HG03108 (cell line): ENCODE measurements around the gene ADGRL2.

Source experiments
- ATAC-seq: cut with Tn5 transposase; IDR thresholded peaks from one replicate; pipeline ENCODE4 v1.9.1; 2021; ENCODE audit warnings: moderate library complexity; ENCODE audit not compliant: unreplicated experiment

ADGRL2 gene

DNA sequence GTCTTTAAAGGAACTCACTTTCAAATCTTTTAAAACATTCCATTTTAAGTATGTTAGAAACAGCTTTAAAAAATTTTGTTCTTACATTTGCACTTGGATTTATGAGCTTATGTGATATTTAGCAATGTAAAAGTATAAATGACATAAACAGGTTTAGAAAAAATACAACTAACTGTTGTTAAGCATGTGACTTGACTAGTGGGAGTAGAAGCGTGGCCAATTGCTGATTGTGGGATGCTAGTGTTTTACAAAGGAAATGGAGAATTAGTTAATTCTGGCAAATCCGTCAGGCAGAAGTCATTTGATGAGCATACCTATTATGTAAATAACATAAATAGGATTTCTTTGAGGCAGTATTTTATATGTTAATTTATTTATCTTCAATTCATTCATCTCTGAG, 175.8 kb downstream of the ADGRL2 start:
- ATAC-seq: no peak

DNA sequence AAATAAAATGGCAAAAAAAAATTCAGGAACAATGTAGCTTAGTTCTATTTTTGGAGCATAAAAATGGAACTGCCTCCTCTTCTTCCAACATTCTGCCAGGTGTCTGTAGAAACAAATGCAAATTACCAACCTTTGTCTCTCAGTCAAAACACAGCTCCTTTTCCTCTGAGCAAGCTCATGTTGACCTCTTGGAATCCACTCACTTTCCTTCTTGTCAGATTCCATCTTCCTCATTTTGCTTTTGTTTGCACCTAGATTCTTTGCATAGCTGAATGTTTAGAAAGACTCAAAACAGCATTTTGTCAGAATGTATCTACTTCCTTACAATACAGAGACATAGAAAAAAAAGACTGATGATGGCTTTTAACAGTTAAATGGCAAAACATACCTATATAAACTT, 178.2 kb downstream of the ADGRL2 start:
- ATAC-seq: no peak

DNA sequence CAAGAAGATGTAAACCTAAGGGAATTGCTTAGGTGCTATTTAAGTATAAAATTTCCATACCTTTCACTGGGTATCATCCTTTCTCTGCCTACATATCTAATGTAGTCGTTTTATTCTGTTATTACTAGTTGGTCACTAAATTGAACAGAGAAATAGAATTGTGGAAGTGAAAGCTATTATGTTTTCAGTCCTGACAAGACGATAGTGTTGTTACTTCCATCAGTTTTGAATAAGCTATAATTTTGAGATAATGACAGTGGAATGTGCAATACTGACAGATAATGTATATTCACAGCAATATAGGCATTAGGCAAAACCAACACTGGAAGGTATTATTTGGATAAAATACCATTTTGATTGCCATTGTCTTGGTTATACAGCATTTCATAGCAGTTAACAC, 181.8 kb downstream of the ADGRL2 start:
- ATAC-seq: no peak

DNA sequence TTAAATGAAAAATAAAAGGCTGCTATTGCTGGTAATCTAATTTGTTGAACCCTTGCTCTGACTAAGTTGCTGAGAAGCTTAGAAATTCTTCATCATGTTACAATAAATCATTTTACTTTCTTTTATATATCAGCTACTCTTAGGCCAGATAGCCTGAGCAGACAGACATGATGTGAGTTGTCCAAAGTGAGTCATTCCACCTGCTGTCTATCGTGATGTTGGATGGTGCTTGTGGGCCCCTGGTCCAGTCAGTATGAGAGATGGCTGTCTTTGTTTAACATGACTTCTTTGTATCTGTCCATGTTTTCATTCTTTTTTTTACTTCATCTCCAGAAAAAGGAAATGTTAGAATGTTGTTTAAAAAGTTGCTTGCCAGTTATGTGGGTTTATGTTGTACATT, 188.8 kb downstream of the ADGRL2 start:
- ATAC-seq: no peak

DNA sequence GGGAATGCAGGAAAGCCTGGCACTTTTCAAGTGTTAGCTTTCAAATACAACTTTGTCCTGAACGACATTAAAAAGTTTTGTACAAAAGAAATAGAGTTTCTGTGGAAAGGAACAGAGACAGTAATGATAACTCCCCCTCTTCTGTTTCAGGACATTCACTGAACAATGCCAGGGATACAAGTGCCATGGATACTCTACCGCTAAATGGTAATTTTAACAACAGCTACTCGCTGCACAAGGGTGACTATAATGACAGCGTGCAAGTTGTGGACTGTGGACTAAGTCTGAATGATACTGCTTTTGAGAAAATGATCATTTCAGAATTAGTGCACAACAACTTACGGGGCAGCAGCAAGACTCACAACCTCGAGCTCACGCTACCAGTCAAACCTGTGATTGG, 189.5 kb downstream of the ADGRL2 start:
- ATAC-seq: no peak

DNA sequence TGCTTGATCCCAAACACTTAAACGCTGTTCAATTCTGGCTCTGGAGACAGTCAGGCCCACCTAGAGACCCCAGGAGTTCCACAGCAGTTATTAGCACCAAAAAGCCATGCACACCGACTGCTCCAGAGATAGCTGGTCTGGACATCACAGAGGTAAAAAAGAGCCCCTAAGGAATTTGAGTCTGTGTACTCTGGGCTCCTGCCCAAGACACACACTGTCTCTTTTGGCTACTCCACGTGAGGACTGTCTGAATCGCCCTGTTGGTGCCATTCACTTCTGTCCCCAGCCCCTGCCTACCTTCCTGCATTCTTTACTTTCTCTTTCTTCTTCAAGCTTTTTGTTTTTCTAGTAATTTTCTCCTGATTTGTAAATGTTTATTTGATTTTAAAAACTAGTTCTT, 197.4 kb downstream of the ADGRL2 start:
- no peak for ATAC-seq

DNA sequence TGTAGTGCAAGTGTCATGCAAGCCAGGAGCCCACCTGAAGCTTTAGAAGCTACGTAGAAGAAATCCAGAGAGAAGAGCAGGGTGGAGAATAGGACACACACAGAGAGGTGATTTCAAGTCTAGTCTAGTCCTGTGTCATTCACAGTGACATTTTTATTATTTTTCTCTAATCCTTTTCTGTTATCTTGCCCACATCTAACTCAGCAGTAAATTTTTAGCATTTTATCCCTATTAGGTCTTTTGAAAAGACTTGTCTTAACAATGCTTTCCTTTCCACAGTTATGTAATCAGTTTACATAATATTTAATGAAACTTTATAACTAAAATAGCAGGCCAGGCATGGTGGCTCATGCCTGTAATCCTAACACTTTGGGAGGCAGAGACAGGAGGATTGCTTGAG, 198.6 kb downstream of the ADGRL2 start:
- ATAC-seq: no peak

DNA sequence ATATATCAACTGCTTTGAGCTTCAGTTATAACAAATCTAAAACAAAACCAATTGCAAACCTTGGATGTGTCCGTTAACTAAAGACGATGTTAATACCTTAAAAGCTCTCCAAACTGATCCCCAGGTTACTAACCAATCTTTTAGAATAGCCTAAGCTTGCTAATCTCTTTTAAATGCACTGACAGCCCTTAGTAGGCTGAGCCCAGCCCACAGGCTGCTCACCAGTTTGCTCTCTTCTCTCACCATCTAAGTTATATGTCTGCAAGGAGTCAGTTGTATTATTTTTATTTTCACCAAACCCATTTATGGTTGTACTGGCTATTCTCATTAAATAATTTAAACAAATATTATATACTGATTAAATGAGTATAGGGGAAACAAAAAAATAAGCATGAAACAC, 199.5 kb downstream of the ADGRL2 start:
- ATAC-seq: no peak

DNA sequence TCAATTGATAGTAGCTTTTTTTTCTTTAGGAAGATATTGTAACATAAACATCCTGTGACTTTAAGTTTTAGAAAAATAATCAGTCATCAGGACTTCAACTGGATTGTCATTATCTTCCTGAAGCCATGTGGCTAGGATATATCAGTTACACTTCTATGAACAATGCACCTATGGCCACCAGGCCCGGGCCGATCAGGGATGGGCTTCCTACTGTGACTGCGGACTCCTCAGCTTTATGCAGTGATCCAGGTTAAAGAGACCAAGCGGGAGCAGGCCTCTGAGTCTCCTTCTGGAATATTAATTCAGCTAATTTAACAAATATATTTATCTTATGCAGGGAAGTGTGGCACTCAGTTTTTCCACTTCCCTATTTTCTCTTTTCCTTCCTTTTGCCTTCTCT, 200.6 kb downstream of the ADGRL2 start:
- no peak for ATAC-seq

DNA sequence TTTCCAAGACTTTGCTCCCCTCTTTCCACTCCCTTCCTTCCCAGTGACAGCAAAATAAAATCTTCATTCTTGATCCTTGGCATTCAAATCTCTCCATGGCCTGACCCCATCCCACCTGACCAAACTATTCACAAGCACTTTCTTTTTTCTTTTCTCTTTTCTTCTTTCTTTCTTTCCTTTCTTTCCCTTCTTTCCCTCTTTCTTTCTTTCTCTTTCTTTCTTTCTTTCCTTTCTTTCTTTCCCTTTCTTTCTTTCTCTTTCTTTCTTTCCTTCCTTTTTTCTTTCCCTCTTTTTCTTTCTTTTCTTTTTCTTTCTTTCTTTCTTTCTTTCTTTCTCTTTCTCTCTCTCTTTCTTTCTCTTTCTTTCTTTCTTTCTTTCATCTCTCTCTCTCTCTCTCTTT, 207.1 kb downstream of the ADGRL2 start:
- ATAC-seq: no peak

DNA sequence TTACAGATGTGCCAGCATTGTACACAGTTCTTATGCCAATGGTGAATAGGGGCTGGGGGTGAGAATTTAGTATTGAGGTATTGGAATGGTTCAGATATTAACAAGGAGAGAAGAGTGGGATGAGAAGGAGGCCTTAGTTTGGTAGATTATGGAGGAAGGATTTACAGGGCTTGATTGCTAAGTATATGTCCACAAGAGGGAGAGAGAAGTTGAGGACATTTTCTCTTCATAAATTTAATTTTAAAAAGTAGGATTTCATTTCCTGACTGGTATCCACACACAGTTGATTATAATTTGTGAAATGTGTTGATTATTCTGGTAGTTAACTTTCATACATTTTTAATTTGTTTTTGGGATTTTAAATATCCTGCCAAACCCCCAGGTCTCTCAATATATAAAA, 213.0 kb downstream of the ADGRL2 start:
- ATAC-seq: no peak

DNA sequence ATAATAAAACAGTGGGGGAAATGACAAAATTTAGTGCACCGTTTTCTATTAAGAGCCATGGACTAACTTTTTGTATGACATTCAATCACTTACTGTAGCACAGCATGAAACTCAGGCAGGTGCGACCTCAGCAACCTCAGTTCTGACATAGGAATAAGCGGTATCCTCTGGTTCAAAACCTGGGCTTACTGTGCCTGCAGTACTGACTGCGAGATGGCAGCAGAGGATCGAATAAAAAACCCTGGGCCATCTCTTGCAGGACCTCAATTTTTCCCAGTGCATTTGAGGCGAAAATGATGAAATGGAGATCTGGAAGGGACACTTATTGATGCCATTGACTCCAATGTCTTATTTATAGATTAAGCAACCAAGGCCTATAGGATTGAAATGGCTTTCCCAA, 214.7 kb downstream of the ADGRL2 start:
- no peak for ATAC-seq

DNA sequence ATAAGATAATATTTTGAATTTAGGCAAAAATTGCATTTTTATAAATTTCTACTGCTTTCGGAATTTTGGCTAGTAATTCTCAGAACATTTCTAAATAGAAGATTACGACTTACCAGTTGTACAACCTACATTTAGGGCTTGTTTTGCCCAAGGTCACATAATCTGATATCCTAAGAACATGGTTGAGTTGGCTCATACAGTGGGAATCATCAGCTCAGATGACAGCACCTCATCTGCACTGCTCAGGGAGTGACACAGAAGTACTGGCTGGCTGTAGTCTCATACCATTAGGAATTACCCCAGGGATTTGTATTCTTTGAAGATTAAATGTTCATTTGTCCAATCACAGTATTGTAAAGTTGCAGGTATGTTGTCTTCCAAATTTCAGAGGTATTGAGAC, 217.6 kb downstream of the ADGRL2 start:
- no peak for ATAC-seq

DNA sequence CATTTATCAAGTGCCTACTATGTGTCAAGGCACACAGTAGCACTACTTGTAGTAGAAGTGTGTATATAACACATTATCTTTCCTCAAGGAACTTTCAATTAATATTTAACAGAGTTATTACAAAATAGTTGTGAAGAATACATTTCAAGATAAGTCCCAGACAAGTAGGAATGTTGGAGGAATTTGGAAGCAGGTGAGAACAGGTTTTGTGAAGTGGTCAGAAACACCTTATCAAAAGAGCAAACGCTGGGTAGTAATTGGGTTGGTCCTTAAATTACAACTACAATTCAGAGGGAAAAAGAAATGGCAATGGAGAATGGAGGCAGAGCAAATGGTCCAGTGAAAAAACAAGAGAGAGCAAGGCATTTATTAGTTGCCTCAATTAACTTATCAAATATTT, 218.8 kb downstream of the ADGRL2 start:
- no peak for ATAC-seq

DNA sequence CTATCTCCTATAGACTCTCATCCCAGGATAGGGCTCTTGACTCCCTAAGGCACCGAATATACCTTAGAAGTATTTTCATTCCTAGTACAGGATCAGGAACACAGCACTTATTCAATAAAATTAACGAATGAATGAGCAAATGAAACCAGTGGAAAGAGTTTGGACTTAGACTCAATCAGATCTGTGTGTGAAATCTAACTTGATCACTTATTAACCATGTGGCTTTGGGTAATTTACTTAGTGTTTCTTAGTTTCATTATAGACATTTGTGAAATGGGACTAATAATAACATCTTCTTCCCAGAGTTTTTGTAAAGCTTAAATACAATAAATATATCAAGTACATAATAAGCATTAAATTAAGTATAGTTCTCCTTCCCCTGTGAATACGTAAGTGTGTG, 230.1 kb downstream of the ADGRL2 start:
- no peak for ATAC-seq

DNA sequence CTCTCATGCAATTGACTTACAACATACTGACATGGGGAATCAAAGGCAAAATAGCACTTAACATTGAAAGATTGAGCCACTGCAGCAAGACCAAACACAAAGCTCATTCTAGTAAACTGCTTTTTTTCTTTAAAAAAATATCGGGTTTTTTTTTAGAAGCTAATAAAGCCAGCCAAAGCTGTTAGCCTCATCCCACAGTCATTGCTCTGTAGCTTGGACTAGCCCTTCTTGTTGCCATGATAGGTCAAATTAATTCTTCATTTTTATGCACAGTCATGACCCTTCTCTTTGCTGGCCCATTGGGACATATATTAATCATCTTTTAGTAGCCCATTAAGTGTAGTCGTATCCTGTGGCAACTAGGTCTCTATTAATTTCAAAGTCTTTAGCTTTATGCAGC, 231.3 kb downstream of the ADGRL2 start:
- no peak for ATAC-seq

DNA sequence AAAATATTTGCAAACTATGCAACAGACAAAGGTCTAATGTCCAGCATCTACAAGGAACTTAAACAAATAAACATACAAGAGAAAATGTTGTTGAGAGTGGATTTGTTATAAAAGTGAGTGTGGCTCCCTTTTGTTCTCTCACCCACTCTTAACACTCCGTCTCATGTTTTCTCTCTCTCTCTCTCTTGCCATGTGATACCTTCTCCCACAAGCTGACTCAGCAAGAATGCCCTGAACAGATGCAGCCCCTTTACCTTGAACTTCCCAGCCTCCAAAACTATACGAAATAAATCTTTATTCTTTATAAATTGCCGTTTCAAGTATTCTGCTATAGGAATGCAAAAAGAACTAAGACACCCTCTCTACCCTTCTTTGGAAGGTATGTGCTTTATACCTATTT, 234.1 kb downstream of the ADGRL2 start:
- no peak for ATAC-seq
